ENCODE measurements around the gene PTPRM. TPM values are rescaled to one million over a fixed set of nuclear protein-coding genes. Genes with fewer than 3 reads are reported as not detected.

Gene PTPRM
- total RNA-seq, 1 experiment from 2014 or later, result 11.1 TPM

DNA sequence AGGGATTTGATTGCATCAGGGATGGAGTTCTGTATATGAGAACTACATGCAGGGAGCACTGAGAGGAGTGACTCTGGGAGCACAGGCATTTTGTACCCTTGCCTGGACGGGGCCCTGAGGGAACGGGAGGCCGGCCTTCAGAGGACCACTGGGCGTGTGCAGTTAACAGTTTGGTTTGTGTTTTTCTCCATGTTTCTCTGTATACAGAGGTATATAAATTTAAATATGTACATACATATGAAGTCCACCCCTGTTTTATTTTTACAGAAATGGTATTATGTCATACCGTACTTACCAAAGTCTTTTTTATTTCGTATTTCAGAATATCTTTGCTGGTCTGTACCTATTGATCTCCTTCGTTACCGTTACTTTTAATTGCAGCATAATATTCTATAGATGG is 111.3 kb downstream of the PTPRM start:
- H3K36me3 Mint-ChIP-seq, result no peaks in the 10 kb centered on the region
- CTCF ChIA-PET, result no interaction called here
- no peaks in the 10 kb centered on the region for H3K27me3 Mint-ChIP-seq (ENCODE audit: low read depth)
- POLR2A ChIA-PET, result no interaction called here
- H3K4me1 Mint-ChIP-seq, result peaks cover 6% of the 10 kb centered on the region
- H3K4me3 Mint-ChIP-seq, result no peak overlapping the region
- DNase-seq (ENCODE audit: low spot score) (no peak), ATAC-seq (no peak)
- H3K27ac Mint-ChIP-seq, result no peak overlapping the region
- no peaks in the 10 kb centered on the region for H3K9me3 Mint-ChIP-seq
- TF ChIP-seq, protein P1, sequence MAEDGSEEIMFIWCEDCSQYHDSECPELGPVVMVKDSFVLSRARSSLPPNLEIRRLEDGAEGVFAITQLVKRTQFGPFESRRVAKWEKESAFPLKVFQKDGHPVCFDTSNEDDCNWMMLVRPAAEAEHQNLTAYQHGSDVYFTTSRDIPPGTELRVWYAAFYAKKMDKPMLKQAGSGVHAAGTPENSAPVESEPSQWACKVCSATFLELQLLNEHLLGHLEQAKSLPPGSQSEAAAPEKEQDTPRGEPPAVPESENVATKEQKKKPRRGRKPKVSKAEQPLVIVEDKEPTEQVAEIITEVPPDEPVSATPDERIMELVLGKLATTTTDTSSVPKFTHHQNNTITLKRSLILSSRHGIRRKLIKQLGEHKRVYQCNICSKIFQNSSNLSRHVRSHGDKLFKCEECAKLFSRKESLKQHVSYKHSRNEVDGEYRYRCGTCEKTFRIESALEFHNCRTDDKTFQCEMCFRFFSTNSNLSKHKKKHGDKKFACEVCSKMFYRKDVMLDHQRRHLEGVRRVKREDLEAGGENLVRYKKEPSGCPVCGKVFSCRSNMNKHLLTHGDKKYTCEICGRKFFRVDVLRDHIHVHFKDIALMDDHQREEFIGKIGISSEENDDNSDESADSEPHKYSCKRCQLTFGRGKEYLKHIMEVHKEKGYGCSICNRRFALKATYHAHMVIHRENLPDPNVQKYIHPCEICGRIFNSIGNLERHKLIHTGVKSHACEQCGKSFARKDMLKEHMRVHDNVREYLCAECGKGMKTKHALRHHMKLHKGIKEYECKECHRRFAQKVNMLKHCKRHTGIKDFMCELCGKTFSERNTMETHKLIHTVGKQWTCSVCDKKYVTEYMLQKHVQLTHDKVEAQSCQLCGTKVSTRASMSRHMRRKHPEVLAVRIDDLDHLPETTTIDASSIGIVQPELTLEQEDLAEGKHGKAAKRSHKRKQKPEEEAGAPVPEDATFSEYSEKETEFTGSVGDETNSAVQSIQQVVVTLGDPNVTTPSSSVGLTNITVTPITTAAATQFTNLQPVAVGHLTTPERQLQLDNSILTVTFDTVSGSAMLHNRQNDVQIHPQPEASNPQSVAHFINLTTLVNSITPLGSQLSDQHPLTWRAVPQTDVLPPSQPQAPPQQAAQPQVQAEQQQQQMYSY (CRISPR knock-in tag; IDR thresholded peaks at IDR 0.05), result no peak
- TF ChIP-seq, protein P2, sequence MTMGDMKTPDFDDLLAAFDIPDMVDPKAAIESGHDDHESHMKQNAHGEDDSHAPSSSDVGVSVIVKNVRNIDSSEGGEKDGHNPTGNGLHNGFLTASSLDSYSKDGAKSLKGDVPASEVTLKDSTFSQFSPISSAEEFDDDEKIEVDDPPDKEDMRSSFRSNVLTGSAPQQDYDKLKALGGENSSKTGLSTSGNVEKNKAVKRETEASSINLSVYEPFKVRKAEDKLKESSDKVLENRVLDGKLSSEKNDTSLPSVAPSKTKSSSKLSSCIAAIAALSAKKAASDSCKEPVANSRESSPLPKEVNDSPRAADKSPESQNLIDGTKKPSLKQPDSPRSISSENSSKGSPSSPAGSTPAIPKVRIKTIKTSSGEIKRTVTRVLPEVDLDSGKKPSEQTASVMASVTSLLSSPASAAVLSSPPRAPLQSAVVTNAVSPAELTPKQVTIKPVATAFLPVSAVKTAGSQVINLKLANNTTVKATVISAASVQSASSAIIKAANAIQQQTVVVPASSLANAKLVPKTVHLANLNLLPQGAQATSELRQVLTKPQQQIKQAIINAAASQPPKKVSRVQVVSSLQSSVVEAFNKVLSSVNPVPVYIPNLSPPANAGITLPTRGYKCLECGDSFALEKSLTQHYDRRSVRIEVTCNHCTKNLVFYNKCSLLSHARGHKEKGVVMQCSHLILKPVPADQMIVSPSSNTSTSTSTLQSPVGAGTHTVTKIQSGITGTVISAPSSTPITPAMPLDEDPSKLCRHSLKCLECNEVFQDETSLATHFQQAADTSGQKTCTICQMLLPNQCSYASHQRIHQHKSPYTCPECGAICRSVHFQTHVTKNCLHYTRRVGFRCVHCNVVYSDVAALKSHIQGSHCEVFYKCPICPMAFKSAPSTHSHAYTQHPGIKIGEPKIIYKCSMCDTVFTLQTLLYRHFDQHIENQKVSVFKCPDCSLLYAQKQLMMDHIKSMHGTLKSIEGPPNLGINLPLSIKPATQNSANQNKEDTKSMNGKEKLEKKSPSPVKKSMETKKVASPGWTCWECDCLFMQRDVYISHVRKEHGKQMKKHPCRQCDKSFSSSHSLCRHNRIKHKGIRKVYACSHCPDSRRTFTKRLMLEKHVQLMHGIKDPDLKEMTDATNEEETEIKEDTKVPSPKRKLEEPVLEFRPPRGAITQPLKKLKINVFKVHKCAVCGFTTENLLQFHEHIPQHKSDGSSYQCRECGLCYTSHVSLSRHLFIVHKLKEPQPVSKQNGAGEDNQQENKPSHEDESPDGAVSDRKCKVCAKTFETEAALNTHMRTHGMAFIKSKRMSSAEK (CRISPR knock-in tag; IDR thresholded peaks at IDR 0.05; ENCODE audit: borderline replicate concordance), result no peak

DNA sequence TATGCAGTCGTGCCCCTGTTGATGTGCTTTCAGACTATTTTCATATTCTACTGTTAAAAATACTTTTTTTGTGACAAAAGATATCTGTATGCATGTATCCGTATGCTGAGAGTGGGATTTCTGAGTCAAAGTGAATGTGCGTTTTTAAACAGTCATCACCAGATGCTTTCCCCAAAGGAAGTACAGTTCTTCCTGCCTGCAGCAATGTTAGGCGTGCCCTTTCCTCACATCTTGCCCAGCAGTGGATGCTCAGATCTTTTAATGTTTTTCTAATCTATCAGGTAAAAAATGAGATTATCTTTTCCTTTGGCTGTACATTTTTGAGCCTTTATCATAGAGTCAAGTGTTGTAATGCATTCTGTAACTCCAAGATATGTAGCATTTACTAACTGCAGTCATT is 111.7 kb downstream of the PTPRM start:
- H3K4me3 Mint-ChIP-seq, result no peak overlapping the region
- H3K4me1 Mint-ChIP-seq, result peaks cover 10% of the 10 kb centered on the region
- H3K27me3 Mint-ChIP-seq (ENCODE audit: low read depth), result no peaks in the 10 kb centered on the region
- TF ChIP-seq ZBTB21 (CRISPR knock-in tag; IDR thresholded peaks at IDR 0.05; ENCODE audit: borderline replicate concordance), result no peak
- TF ChIP-seq, protein P3, sequence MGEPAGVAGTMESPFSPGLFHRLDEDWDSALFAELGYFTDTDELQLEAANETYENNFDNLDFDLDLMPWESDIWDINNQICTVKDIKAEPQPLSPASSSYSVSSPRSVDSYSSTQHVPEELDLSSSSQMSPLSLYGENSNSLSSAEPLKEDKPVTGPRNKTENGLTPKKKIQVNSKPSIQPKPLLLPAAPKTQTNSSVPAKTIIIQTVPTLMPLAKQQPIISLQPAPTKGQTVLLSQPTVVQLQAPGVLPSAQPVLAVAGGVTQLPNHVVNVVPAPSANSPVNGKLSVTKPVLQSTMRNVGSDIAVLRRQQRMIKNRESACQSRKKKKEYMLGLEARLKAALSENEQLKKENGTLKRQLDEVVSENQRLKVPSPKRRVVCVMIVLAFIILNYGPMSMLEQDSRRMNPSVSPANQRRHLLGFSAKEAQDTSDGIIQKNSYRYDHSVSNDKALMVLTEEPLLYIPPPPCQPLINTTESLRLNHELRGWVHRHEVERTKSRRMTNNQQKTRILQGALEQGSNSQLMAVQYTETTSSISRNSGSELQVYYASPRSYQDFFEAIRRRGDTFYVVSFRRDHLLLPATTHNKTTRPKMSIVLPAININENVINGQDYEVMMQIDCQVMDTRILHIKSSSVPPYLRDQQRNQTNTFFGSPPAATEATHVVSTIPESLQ (CRISPR knock-in tag; IDR thresholded peaks at IDR 0.05), result no peak
- no peak for TF ChIP-seq KAT7 (CRISPR knock-in tag; IDR thresholded peaks at IDR 0.05; ENCODE audit: borderline replicate concordance)
- H3K36me3 Mint-ChIP-seq, result no peaks in the 10 kb centered on the region
- DNase-seq (ENCODE audit: low spot score) (no peak), ATAC-seq (no peak)
- CTCF ChIA-PET, result no interaction called here
- H3K27ac Mint-ChIP-seq, result no peak overlapping the region
- POLR2A ChIA-PET, result no interaction called here
- no peaks in the 10 kb centered on the region for H3K9me3 Mint-ChIP-seq

DNA sequence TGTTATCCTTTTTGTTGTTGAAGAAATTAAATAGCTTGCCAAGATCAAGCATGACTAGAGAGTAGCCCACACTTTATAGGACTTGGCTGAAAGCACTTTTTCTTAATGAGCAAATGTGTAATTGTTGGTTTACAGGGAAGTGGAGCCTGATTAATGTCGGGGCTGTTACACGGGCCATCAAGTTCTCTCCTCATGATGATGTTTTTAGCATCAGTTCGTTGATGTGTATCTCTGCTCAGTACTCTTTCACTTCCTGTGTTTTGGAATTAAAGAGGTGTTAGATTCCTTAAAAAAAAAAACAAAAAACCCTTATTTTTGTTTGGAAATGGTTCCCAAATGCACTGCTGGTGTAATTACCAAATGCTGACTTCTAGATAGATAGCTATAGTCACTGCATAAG is 114.2 kb downstream of the PTPRM start:
- H3K4me1 Mint-ChIP-seq, result peaks cover 30% of the 10 kb centered on the region
- CTCF ChIA-PET, result no interaction called here
- no peak overlapping the region for H3K27ac Mint-ChIP-seq
- H3K36me3 Mint-ChIP-seq, result no peaks in the 10 kb centered on the region
- no peak overlapping the region for H3K4me3 Mint-ChIP-seq
- H3K9me3 Mint-ChIP-seq, result no peaks in the 10 kb centered on the region
- ATAC-seq (no peak), DNase-seq (ENCODE audit: low spot score) (no peak)
- no peaks in the 10 kb centered on the region for H3K27me3 Mint-ChIP-seq (ENCODE audit: low read depth)
- POLR2A ChIA-PET, result no interaction called here
- TF ChIP-seq, protein P4, sequence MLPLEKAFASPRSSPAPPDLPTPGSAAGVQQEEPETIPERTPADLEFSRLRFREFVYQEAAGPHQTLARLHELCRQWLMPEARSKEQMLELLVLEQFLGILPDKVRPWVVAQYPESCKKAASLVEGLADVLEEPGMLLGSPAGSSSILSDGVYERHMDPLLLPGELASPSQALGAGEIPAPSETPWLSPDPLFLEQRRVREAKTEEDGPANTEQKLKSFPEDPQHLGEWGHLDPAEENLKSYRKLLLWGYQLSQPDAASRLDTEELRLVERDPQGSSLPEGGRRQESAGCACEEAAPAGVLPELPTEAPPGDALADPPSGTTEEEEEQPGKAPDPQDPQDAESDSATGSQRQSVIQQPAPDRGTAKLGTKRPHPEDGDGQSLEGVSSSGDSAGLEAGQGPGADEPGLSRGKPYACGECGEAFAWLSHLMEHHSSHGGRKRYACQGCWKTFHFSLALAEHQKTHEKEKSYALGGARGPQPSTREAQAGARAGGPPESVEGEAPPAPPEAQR (CRISPR knock-in tag; IDR thresholded peaks at IDR 0.05), result no peak
- TF ChIP-seq CREM (CRISPR knock-in tag; IDR thresholded peaks at IDR 0.05) (no peak), CREB1 (CRISPR knock-in tag; IDR thresholded peaks at IDR 0.05) (no peak), ELF4 (CRISPR knock-in tag; IDR thresholded peaks at IDR 0.05; ENCODE audit: low read depth) (no peak), FOXK1 (CRISPR knock-in tag; IDR thresholded peaks at IDR 0.05) (no peak), SMAD3 (CRISPR knock-in tag; IDR thresholded peaks at IDR 0.05; ENCODE audit: borderline replicate concordance) (no peak), ZNF121 (CRISPR knock-in tag; IDR thresholded peaks at IDR 0.05) (no peak), TP53 (CRISPR knock-in tag; IDR thresholded peaks at IDR 0.05) (no peak)
- TF ChIP-seq, protein P5, sequence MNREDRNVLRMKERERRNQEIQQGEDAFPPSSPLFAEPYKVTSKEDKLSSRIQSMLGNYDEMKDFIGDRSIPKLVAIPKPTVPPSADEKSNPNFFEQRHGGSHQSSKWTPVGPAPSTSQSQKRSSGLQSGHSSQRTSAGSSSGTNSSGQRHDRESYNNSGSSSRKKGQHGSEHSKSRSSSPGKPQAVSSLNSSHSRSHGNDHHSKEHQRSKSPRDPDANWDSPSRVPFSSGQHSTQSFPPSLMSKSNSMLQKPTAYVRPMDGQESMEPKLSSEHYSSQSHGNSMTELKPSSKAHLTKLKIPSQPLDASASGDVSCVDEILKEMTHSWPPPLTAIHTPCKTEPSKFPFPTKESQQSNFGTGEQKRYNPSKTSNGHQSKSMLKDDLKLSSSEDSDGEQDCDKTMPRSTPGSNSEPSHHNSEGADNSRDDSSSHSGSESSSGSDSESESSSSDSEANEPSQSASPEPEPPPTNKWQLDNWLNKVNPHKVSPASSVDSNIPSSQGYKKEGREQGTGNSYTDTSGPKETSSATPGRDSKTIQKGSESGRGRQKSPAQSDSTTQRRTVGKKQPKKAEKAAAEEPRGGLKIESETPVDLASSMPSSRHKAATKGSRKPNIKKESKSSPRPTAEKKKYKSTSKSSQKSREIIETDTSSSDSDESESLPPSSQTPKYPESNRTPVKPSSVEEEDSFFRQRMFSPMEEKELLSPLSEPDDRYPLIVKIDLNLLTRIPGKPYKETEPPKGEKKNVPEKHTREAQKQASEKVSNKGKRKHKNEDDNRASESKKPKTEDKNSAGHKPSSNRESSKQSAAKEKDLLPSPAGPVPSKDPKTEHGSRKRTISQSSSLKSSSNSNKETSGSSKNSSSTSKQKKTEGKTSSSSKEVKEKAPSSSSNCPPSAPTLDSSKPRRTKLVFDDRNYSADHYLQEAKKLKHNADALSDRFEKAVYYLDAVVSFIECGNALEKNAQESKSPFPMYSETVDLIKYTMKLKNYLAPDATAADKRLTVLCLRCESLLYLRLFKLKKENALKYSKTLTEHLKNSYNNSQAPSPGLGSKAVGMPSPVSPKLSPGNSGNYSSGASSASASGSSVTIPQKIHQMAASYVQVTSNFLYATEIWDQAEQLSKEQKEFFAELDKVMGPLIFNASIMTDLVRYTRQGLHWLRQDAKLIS (CRISPR knock-in tag; IDR thresholded peaks at IDR 0.05; ENCODE audit: borderline replicate concordance), result no peak
